ENCODE measurements around the gene PRELID3B.

PRELID3B gene

DNA sequence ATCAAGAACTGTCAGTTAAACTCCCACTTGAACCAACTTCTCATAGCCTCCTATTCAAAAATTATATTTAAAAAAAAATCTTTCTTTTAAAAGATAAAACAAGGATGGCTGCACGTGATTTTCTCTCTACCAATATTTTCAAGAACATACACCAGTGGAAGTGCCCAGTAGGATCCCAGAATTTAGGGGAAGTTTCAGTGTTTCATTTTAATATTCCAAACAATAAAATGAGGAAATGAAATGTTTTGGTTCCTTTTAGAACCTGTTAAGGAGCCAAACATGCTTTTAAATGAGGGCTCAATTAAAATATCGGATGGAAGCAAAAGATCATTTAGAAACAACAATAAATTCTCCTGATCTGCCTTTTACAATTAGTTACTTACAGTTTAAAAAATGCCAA is 26.4 kb upstream of the PRELID3B start:
- TF ChIP-seq, protein P1, sequence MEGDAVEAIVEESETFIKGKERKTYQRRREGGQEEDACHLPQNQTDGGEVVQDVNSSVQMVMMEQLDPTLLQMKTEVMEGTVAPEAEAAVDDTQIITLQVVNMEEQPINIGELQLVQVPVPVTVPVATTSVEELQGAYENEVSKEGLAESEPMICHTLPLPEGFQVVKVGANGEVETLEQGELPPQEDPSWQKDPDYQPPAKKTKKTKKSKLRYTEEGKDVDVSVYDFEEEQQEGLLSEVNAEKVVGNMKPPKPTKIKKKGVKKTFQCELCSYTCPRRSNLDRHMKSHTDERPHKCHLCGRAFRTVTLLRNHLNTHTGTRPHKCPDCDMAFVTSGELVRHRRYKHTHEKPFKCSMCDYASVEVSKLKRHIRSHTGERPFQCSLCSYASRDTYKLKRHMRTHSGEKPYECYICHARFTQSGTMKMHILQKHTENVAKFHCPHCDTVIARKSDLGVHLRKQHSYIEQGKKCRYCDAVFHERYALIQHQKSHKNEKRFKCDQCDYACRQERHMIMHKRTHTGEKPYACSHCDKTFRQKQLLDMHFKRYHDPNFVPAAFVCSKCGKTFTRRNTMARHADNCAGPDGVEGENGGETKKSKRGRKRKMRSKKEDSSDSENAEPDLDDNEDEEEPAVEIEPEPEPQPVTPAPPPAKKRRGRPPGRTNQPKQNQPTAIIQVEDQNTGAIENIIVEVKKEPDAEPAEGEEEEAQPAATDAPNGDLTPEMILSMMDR (conservative IDR thresholded peaks at IDR 0.05; ENCODE audit: low read length): no peak
- no peak for TF ChIP-seq EZH2phosphoT487 (IDR thresholded peaks at IDR 0.05; ENCODE audit: borderline replicate concordance)
- H2AFZ ChIP-seq (ENCODE audit: low read length): no peak overlapping the region
- no peak overlapping the region for H3K4me3 ChIP-seq (ENCODE audit: low read length, poor library complexity, severe bottlenecking)
- no peaks in the 10 kb centered on the region for H4K20me1 ChIP-seq (ENCODE audit: insufficient read depth, low read length, poor library complexity, severe bottlenecking)
- H3K4me1 ChIP-seq (ENCODE audit: insufficient read depth, low read length, poor library complexity, severe bottlenecking): no peaks in the 10 kb centered on the region
- H3K9ac ChIP-seq (ENCODE audit: low read depth, low read length, poor library complexity, severe bottlenecking): no peak overlapping the region
- H3K4me2 ChIP-seq (ENCODE audit: low read depth, low read length, poor library complexity, severe bottlenecking): no peak overlapping the region
- no peaks in the 10 kb centered on the region for H3K36me3 ChIP-seq (ENCODE audit: insufficient read depth, low read length)
- H3K9me2 ChIP-seq (replicated peaks; ENCODE audit: low read depth, low read length): no peaks in the 10 kb centered on the region
- no peaks in the 10 kb centered on the region for H3F3A ChIP-seq (ENCODE audit: low read depth)
- no peaks in the 10 kb centered on the region for H3K9me3 ChIP-seq (ENCODE audit: insufficient read depth, low read depth, low read length)
- no peaks in the 10 kb centered on the region for H3K79me2 ChIP-seq (ENCODE audit: insufficient read depth, low read length)
- peaks cover 8% of the 10 kb centered on the region for H3K27me3 ChIP-seq (ENCODE audit: insufficient read depth, low read length, poor library complexity, severe bottlenecking)

DNA sequence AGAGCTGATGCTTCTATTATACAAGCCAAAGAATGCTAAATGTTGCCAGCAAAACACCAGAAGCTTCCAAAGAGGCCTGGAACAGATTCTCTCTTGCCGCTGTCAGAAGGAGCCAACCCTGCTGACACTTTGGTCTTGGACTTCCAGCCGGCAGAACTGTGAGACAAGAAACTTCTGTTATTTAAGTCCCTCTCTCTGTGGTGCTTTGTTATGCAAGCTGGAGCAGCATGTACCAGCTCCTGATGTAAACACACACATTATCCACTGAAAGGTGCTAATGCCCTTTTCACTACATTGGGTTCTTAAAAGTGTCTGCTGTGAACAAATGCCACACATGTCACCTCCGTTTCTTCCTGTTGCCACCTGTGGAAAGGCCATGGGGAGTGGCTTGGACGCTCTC is 25.9 kb upstream of the PRELID3B start:
- no peak for TF ChIP-seq EZH2phosphoT487 (IDR thresholded peaks at IDR 0.05; ENCODE audit: borderline replicate concordance)
- TF ChIP-seq, protein P1 (conservative IDR thresholded peaks at IDR 0.05; ENCODE audit: low read length): no peak
- no peak overlapping the region for H3K4me3 ChIP-seq (ENCODE audit: low read length, poor library complexity, severe bottlenecking)
- no peak overlapping the region for H3K9ac ChIP-seq (ENCODE audit: low read depth, low read length, poor library complexity, severe bottlenecking)
- no peaks in the 10 kb centered on the region for H4K20me1 ChIP-seq (ENCODE audit: insufficient read depth, low read length, poor library complexity, severe bottlenecking)
- peaks cover 8% of the 10 kb centered on the region for H3K27me3 ChIP-seq (ENCODE audit: insufficient read depth, low read length, poor library complexity, severe bottlenecking)
- H2AFZ ChIP-seq (ENCODE audit: low read length): no peak overlapping the region
- H3F3A ChIP-seq (ENCODE audit: low read depth): no peaks in the 10 kb centered on the region
- no peaks in the 10 kb centered on the region for H3K9me2 ChIP-seq (replicated peaks; ENCODE audit: low read depth, low read length)
- H3K79me2 ChIP-seq (ENCODE audit: insufficient read depth, low read length): no peaks in the 10 kb centered on the region
- H3K36me3 ChIP-seq (ENCODE audit: insufficient read depth, low read length): no peaks in the 10 kb centered on the region
- H3K4me1 ChIP-seq (ENCODE audit: insufficient read depth, low read length, poor library complexity, severe bottlenecking): no peaks in the 10 kb centered on the region
- no peaks in the 10 kb centered on the region for H3K9me3 ChIP-seq (ENCODE audit: insufficient read depth, low read depth, low read length)
- H3K4me2 ChIP-seq (ENCODE audit: low read depth, low read length, poor library complexity, severe bottlenecking): no peak overlapping the region

DNA sequence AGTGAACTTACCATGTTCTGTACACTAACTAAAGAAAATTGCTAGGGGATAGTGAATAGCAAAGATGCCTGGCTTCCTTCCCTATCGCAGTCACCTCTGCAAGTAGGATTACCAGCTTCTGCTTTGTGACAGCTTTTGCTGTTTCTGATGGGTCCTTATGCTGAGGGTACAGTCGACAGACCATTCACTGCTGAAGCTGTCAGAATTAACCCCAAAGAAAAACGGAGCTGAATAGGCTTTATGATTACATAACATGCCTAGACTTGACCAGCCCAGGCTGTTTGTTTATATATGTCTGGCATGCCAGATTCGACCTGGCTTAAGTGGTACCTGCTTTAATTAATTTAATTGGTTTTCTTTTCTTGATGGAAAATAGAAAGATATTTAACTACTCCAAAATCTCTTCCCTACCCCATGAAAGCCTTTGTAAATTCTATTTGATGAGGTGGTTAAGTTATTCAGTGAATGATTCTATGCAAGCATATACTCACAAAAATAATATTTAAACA is 21.7 kb upstream of the PRELID3B start:
- Histone ChIP-seq H4K20me1 (ENCODE audit: insufficient read depth, low read length, poor library complexity, severe bottlenecking) (no peaks in the 10 kb centered on the region), H3K27me3 (ENCODE audit: insufficient read depth, low read length, poor library complexity, severe bottlenecking) (peaks cover 8% of the 10 kb centered on the region), H3K9me3 (ENCODE audit: insufficient read depth, low read depth, low read length) (no peaks in the 10 kb centered on the region), H3K4me3 (ENCODE audit: low read length, poor library complexity, severe bottlenecking) (no peak overlapping the region), H3K79me2 (ENCODE audit: insufficient read depth, low read length) (no peaks in the 10 kb centered on the region), H2AFZ (ENCODE audit: low read length) (no peak overlapping the region), H3K9ac (ENCODE audit: low read depth, low read length, poor library complexity, severe bottlenecking) (no peak overlapping the region), H3K4me1 (ENCODE audit: insufficient read depth, low read length, poor library complexity, severe bottlenecking) (no peaks in the 10 kb centered on the region), H3K9me2 (replicated peaks; ENCODE audit: low read depth, low read length) (no peaks in the 10 kb centered on the region), H3F3A (ENCODE audit: low read depth) (no peaks in the 10 kb centered on the region), H3K36me3 (ENCODE audit: insufficient read depth, low read length) (no peaks in the 10 kb centered on the region), H3K4me2 (ENCODE audit: low read depth, low read length, poor library complexity, severe bottlenecking) (no peak overlapping the region)
- TF ChIP-seq EZH2phosphoT487 (IDR thresholded peaks at IDR 0.05; ENCODE audit: borderline replicate concordance): no peak
- TF ChIP-seq, protein P1 (conservative IDR thresholded peaks at IDR 0.05; ENCODE audit: low read length): no peak

All from Loucy (cell line).